HCT116 (cell line): ENCODE measurements around the gene SCGB2A2. TPM values are rescaled to one million over a fixed set of nuclear protein-coding genes. Genes with fewer than 3 reads are reported as not detected.

Experiments
- ATAC-seq: fragments of 200-7000 bp; cut with Tn5 transposase; 2 replicates; pipeline ENCODE4 v1.9.1; 2020; ENCODE audit warnings: mild to moderate bottlenecking, moderate library complexity
- BruUV-seq: library from RNA; stranded (reverse); fragments of 400-500 nt; replicated peaks from 2 replicates; lab custom pipeline; 2021; lab: Mats Ljungman, UMichigan
- CTCF ChIA-PET: fragments of 300-600 bp; sonication (Branson Sonifier 250); formaldehyde crosslinking; loops from one replicate; lab custom pipeline; 2021; ENCODE audit warnings: antibody characterized with exemption; lab: Charles Lee
- POLR2A ChIA-PET: fragments of 300-600, 350-600 bp; sonication (Branson Sonifier 250); formaldehyde crosslinking; loops from one replicate; lab custom pipeline; 2021; ENCODE audit warnings: antibody characterized with exemption; lab: Charles Lee
- RAD21 ChIA-PET, 2 experiments: fragments of 300-600 bp; sonication (Branson Sonifier 250); formaldehyde crosslinking; loops; one replicate each; lab custom pipeline; 2023; ENCODE audit warnings: low total read pairs in 2 of 2; ENCODE audit not compliant: uncharacterized antibody in 2 of 2, unreplicated experiment in 2 of 2, low non-redundant PET in 1 of 2; lab: Charles Lee
- DNase-seq: peaks from one replicate; pipeline ENCODE4 v3.0.0-alpha.2; 2010; ENCODE audit warnings: low read depth, low spot score
- H2AFZ ChIP-seq: fragments of 200-600 bp; shearing (Covaris generic), sonication (generic); 2 replicates; pipeline ENCODE4 v1.6.1; 2017; ENCODE audit warnings: low read depth, mixed run types, mixed read lengths, antibody characterized with exemption, low read length; ENCODE audit not compliant: poor library complexity, severe bottlenecking
- H3K27ac ChIP-seq: 2 replicates; pipeline ENCODE4 v1.5.1; 2012; ENCODE audit warnings: low read depth, low read length
- H3K27me3 ChIP-seq: fragments of 200-600 bp; sonication (generic); 2 replicates; pipeline ENCODE4 v1.6.1; 2016; ENCODE audit warnings: mixed run types, low read length, mixed read lengths; ENCODE audit not compliant: insufficient read depth
- H3K36me3 ChIP-seq, 2 experiments: fragments of 200-500 bp in 1 of 2; fragments of 200-600 bp in 1 of 2; sonication (Bioruptor generic) in 1 of 2; sonication (generic) in 1 of 2; 2 replicates each; pipeline versions ENCODE4 v1.5.1 to v1.6.1; 2014 to 2016; ENCODE audit warnings: low read length in 2 of 2, inconsistent platforms in 1 of 2, mixed read lengths in 1 of 2, mixed run types in 1 of 2; ENCODE audit not compliant: insufficient read depth in 2 of 2, control insufficient read depth in 1 of 2
- H3K4me1 ChIP-seq, 2 experiments: fragments of 200-600 bp in 1 of 2; sonication (generic) in 1 of 2; 2 replicates each; pipeline versions ENCODE4 v1.5.1 to v1.6.1; 2012 to 2017; ENCODE audit warnings: low read length in 2 of 2, inconsistent platforms in 1 of 2, mild to moderate bottlenecking in 1 of 2, mixed read lengths in 1 of 2, mixed run types in 1 of 2, moderate library complexity in 1 of 2; ENCODE audit not compliant: insufficient read depth in 2 of 2, control insufficient read depth in 1 of 2
- H3K4me2 ChIP-seq: fragments of 200-600 bp; sonication (generic); 2 replicates; pipeline ENCODE4 v1.6.1; 2017; ENCODE audit warnings: mixed run types, low read length, mixed read lengths
- H3K4me3 ChIP-seq, 2 experiments: fragments of 200-600 bp in 1 of 2; sonication (generic) in 1 of 2; replicated peaks in 1 of 2; 2 replicates each; pipeline ENCODE4 v1.5.1; 2011 to 2016; ENCODE audit warnings: low read length in 2 of 2, control low read depth in 1 of 2, low read depth in 1 of 2, mild to moderate bottlenecking in 1 of 2, mixed read lengths in 1 of 2, mixed run types in 1 of 2
- H3K79me2 ChIP-seq: fragments of 200-600 bp; sonication (generic); 2 replicates; pipeline ENCODE4 v1.6.1; 2017; ENCODE audit warnings: mild to moderate bottlenecking, mixed run types, low read length, moderate library complexity, mixed read lengths; ENCODE audit not compliant: insufficient read depth
- H3K9ac ChIP-seq: fragments of 200-600 bp; sonication (generic); 2 replicates; pipeline ENCODE4 v1.6.1; 2016; ENCODE audit warnings: low read length, mixed read lengths
- H3K9me2 ChIP-seq: fragments of 200-600 bp; sonication (generic), shearing (Covaris generic); 2 replicates; pipeline ENCODE4 v1.6.1; 2017; ENCODE audit warnings: mixed run types, mild to moderate bottlenecking, moderate library complexity; ENCODE audit not compliant: insufficient read depth
- H3K9me3 ChIP-seq, 2 experiments: fragments of 200-500 bp in 1 of 2; fragments of 200-600 bp in 1 of 2; sonication (Bioruptor generic) in 1 of 2; sonication (generic) in 1 of 2; 2 replicates each; pipeline ENCODE4 v1.6.1; 2014 to 2017; ENCODE audit warnings: low read length in 2 of 2, mixed read lengths in 2 of 2, inconsistent platforms in 1 of 2, low read depth in 1 of 2, mild to moderate bottlenecking in 1 of 2, mixed run types in 1 of 2, moderate library complexity in 1 of 2; ENCODE audit not compliant: control insufficient read depth in 1 of 2, insufficient read depth in 1 of 2
- H4K20me1 ChIP-seq: fragments of 200-600 bp; sonication (generic), shearing (Covaris generic); 2 replicates; pipeline ENCODE4 v1.6.1; 2017; ENCODE audit warnings: mixed run types, mild to moderate bottlenecking, moderate library complexity; ENCODE audit not compliant: insufficient read depth
- CBX3 ChIP-seq: IDR thresholded peaks from 2 replicates; pipeline ENCODE4 v1.6.1; 2012; ENCODE audit warnings: low read depth
- EZH2phosphoT487 ChIP-seq: fragments of 200-600 bp; IDR thresholded peaks from 2 replicates; pipeline ENCODE4 v1.6.1; 2018; ENCODE audit warnings: antibody characterized with exemption, borderline replicate concordance
- FOSL1 ChIP-seq: IDR thresholded peaks from 2 replicates; pipeline ENCODE4 v1.6.1; 2012; ENCODE audit warnings: low read depth
- RAD21 ChIP-seq: IDR thresholded peaks from 2 replicates; pipeline ENCODE4 v1.6.1; 2012; ENCODE audit warnings: low read depth, mild to moderate bottlenecking
- intact Hi-C: fragments of 100-400 bp; cut with micrococcal nuclease; formaldehyde crosslinking; loops from 2 replicates; pipeline ENCODE4 v1.10.0; 2022
- total RNA-seq: library from RNA; stranded (reverse); gene quantifications from one replicate; pipeline ENCODE4 v1.2.1, GENCODE V29; 2021; ENCODE audit not compliant: unreplicated experiment
- TF ChIP-seq, protein P1 (sequence below), 3 experiments: fragments of 200-600 bp in 1 of 3; sonication (generic) in 1 of 3; IDR thresholded peaks in 2 of 3; conservative IDR thresholded peaks in 1 of 3; 2 replicates each; pipeline ENCODE4 v1.5.1; 2012 to 2017; ENCODE audit warnings: low read depth in 2 of 3, low read length in 2 of 3, antibody characterized with exemption in 1 of 3, borderline replicate concordance in 1 of 3, control low read depth in 1 of 3, mild to moderate bottlenecking in 1 of 3, mixed read lengths in 1 of 3, mixed run types in 1 of 3, moderate library complexity in 1 of 3; ENCODE audit not compliant: insufficient read depth in 1 of 3
- TF ChIP-seq, protein P2 (sequence below): IDR thresholded peaks from 2 replicates; pipeline ENCODE4 v1.6.1; 2012
- TF ChIP-seq, protein P3 (sequence below): IDR thresholded peaks from 2 replicates; pipeline ENCODE4 v1.6.1; 2012
- TF ChIP-seq, protein P4 (sequence below): IDR thresholded peaks from 2 replicates; pipeline ENCODE4 v1.6.1; 2011; ENCODE audit warnings: mild to moderate bottlenecking, low read length, moderate library complexity; ENCODE audit not compliant: insufficient replicate concordance; ENCODE audit errors: extremely low read depth

SCGB2A2 gene
- total RNA-seq, 1 experiment from 2014 or later = not detected

DNA sequence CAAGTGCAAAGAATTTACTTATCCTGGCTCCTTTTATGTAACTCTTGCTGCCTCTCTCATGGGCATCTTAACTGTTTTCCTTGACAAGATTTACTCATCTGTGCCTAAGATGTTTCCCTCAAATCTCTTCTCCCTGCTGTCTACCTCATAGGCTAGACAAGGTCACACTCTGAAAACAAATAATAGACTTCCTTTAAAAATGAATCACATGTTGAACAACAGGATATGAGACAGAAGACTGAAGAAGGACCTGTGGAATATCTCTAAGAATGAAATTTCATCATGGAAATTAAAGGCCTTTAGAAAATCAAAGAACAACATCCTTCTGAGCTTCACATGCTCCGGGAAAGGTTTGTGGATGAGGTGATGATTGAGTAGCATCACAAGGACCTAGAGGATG, 6.0 kb upstream of the SCGB2A2 start:
- no TSS peak for BruUV-seq
- H3K9me2 ChIP-seq = no peaks in the 10 kb centered on the region
- H3K36me3 ChIP-seq = no peaks in the 10 kb centered on the region
- intact Hi-C loops = no loop called here
- RAD21 ChIA-PET = no interaction called here
- H3K9me3 ChIP-seq = no peaks in the 10 kb centered on the region
- TF ChIP-seq, protein P1, sequence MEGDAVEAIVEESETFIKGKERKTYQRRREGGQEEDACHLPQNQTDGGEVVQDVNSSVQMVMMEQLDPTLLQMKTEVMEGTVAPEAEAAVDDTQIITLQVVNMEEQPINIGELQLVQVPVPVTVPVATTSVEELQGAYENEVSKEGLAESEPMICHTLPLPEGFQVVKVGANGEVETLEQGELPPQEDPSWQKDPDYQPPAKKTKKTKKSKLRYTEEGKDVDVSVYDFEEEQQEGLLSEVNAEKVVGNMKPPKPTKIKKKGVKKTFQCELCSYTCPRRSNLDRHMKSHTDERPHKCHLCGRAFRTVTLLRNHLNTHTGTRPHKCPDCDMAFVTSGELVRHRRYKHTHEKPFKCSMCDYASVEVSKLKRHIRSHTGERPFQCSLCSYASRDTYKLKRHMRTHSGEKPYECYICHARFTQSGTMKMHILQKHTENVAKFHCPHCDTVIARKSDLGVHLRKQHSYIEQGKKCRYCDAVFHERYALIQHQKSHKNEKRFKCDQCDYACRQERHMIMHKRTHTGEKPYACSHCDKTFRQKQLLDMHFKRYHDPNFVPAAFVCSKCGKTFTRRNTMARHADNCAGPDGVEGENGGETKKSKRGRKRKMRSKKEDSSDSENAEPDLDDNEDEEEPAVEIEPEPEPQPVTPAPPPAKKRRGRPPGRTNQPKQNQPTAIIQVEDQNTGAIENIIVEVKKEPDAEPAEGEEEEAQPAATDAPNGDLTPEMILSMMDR (IDR thresholded peaks at IDR 0.05 in 2 of 3, conservative IDR thresholded peaks at IDR 0.05 in 1 of 3; ENCODE audit: borderline replicate concordance in 1 of 3, insufficient read depth in 1 of 3, low read depth in 2 of 3, low read length in 2 of 3) = no peak
- TF ChIP-seq, protein P2, sequence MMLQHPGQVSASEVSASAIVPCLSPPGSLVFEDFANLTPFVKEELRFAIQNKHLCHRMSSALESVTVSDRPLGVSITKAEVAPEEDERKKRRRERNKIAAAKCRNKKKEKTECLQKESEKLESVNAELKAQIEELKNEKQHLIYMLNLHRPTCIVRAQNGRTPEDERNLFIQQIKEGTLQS = no peak
- TF ChIP-seq RAD21 (no peak), FOSL1 (no peak), EZH2phosphoT487 (no peak), CBX3 (no peak)
- TF ChIP-seq, protein P3, sequence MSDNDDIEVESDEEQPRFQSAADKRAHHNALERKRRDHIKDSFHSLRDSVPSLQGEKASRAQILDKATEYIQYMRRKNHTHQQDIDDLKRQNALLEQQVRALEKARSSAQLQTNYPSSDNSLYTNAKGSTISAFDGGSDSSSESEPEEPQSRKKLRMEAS = no peak
- TF ChIP-seq, protein P4, sequence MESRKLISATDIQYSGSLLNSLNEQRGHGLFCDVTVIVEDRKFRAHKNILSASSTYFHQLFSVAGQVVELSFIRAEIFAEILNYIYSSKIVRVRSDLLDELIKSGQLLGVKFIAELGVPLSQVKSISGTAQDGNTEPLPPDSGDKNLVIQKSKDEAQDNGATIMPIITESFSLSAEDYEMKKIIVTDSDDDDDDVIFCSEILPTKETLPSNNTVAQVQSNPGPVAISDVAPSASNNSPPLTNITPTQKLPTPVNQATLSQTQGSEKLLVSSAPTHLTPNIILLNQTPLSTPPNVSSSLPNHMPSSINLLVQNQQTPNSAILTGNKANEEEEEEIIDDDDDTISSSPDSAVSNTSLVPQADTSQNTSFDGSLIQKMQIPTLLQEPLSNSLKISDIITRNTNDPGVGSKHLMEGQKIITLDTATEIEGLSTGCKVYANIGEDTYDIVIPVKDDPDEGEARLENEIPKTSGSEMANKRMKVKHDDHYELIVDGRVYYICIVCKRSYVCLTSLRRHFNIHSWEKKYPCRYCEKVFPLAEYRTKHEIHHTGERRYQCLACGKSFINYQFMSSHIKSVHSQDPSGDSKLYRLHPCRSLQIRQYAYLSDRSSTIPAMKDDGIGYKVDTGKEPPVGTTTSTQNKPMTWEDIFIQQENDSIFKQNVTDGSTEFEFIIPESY = no peak
- TF ChIP-seq, all 23 proteins: peak for 0
- ATAC-seq (no peak), DNase-seq (no peak)
- no peak overlapping the region for H3K4me3 ChIP-seq
- H4K20me1 ChIP-seq = no peaks in the 10 kb centered on the region
- H3K27me3 ChIP-seq = peaks cover 3% of the 10 kb centered on the region; the same call in 1 of the 2 replicates
- peaks cover 0 to 5% of the 10 kb centered on the region in 2 experiments; a peak in 1 of 4 replicates for H3K4me1 ChIP-seq
- CTCF ChIA-PET = no interaction called here
- H3K27ac ChIP-seq = no peak overlapping the region
- POLR2A ChIA-PET = no interaction called here
- no peak overlapping the region for H2AFZ ChIP-seq
- no peak overlapping the region for H3K9ac ChIP-seq
- H3K4me2 ChIP-seq = no peak overlapping the region
- no peaks in the 10 kb centered on the region for H3K79me2 ChIP-seq
